Keratinocyte (primary cell): ENCODE data around the gene ATL3. TPM values are rescaled to one million over a fixed set of nuclear protein-coding genes. Genes with fewer than 3 reads are reported as not detected.

ENCODE experiments used
- DNase-seq: peaks from one replicate; pipeline ENCODE4 v3.0.0-alpha.2; 2011; ENCODE audit warnings: low read depth, missing footprints, low spot score
- FAIRE-seq: peaks from 2 replicates; lab custom pipeline; 2011; peaks lifted over from hg19 to GRCh38; lab: Jason Lieb, UNC
- H2AFZ ChIP-seq: 2 replicates; pipeline ENCODE4 v1.6.0; 2012; ENCODE audit warnings: low read length, control low read depth, inconsistent platforms; ENCODE audit not compliant: control insufficient read depth
- H3K27ac ChIP-seq: 2 replicates; pipeline ENCODE4 v1.5.1; 2011; ENCODE audit warnings: low read length; ENCODE audit not compliant: control insufficient read depth, insufficient read depth
- H3K27me3 ChIP-seq: 3 replicates; pipeline ENCODE4 v1.6.0; 2011; ENCODE audit warnings: low read length; ENCODE audit not compliant: control insufficient read depth, insufficient read depth; ENCODE audit errors: extremely low read depth
- H3K36me3 ChIP-seq, 2 experiments: 2 replicates in 1 of 2; 3 replicates in 1 of 2; pipeline ENCODE4 v1.5.1; 2011; ENCODE audit warnings: low read length in 2 of 2, mild to moderate bottlenecking in 1 of 2; ENCODE audit not compliant: control insufficient read depth in 2 of 2, insufficient read depth in 2 of 2; ENCODE audit errors: extremely low read depth in 1 of 2
- H3K4me1 ChIP-seq: 3 replicates; pipeline ENCODE4 v1.5.1; 2011; ENCODE audit warnings: low read length; ENCODE audit not compliant: control insufficient read depth, insufficient read depth; ENCODE audit errors: extremely low read depth
- H3K4me2 ChIP-seq: 3 replicates; pipeline ENCODE4 v1.6.0; 2011; ENCODE audit warnings: low read depth, low read length; ENCODE audit not compliant: control insufficient read depth, insufficient read depth; ENCODE audit errors: extremely low read depth
- H3K4me3 ChIP-seq, 3 experiments: fragments of 200-600 bp in 1 of 3; sonication (generic) in 1 of 3; 2 replicates in 2 of 3; 3 replicates in 1 of 3; pipeline ENCODE4 v1.5.1; 2011 to 2016; ENCODE audit warnings: low read length in 3 of 3, mild to moderate bottlenecking in 3 of 3, control low read depth in 2 of 3, inconsistent platforms in 1 of 3, low read depth in 1 of 3, mixed read lengths in 1 of 3, mixed run types in 1 of 3, moderate library complexity in 1 of 3; ENCODE audit not compliant: control insufficient read depth in 2 of 3, insufficient read depth in 2 of 3; ENCODE audit errors: extremely low read depth in 1 of 3
- H3K79me2 ChIP-seq: 2 replicates; pipeline ENCODE4 v1.6.0; 2012; ENCODE audit warnings: low read length; ENCODE audit not compliant: control insufficient read depth, insufficient read depth
- H3K9ac ChIP-seq: 3 replicates; pipeline ENCODE4 v1.6.0; 2011; ENCODE audit warnings: low read length; ENCODE audit not compliant: control insufficient read depth, insufficient read depth; ENCODE audit errors: extremely low read depth
- H3K9me1 ChIP-seq: 3 replicates; pipeline ENCODE4 v1.6.0; 2011; ENCODE audit warnings: low read length; ENCODE audit not compliant: control insufficient read depth, insufficient read depth; ENCODE audit errors: extremely low read depth
- H3K9me3 ChIP-seq: 2 replicates; pipeline ENCODE4 v1.5.1; 2012; ENCODE audit warnings: low read depth, low read length; ENCODE audit not compliant: control insufficient read depth
- H4K20me1 ChIP-seq: 3 replicates; pipeline ENCODE4 v1.6.0; 2011; ENCODE audit warnings: low read length; ENCODE audit not compliant: control insufficient read depth, insufficient read depth; ENCODE audit errors: extremely low read depth
- EZH2 ChIP-seq: IDR thresholded peaks from one replicate; pipeline ENCODE4 v1.6.1; 2012; ENCODE audit warnings: inconsistent platforms, mild to moderate bottlenecking, low read length, moderate library complexity
- dilution Hi-C: fragments of 300-500 bp; cut with MboI; formaldehyde crosslinking; loops from one replicate; pipeline ENCODE4 v1.7.0; 2020; ENCODE audit warnings: low sequenced_read_pairs; ENCODE audit not compliant: extremely low pct_ligation_motif_present
- polyA plus RNA-seq, 5 experiments: library from polyadenylated mRNA; depleted of rRNA in 3 of 5; stranded (reverse) in 3 of 5; stranded (forward) in 1 of 5; unstranded in 1 of 5; fragments of >200 nt; gene quantifications; 1 replicate in 1 of 5; 2 replicates in 3 of 5; 3 replicates in 1 of 5; pipeline versions ENCODE4 v1.2.1 to v1.2.3, GENCODE V29; 2011 to 2012; ENCODE audit warnings: missing spikeins in 2 of 5, low read depth in 1 of 5, low replicate concordance in 1 of 5
- TF ChIP-seq, protein P1 (sequence below), 3 experiments: IDR thresholded peaks in 1 of 3; conservative IDR thresholded peaks in 1 of 3; optimal IDR thresholded peaks in 1 of 3; 2 replicates in 2 of 3; 3 replicates in 1 of 3; pipeline versions ENCODE3 to v1.5.1; 2011; ENCODE audit warnings: low read length in 3 of 3, mild to moderate bottlenecking in 3 of 3, moderate library complexity in 2 of 3, control low read depth in 1 of 3, inconsistent platforms in 1 of 3; ENCODE audit not compliant: insufficient read depth in 2 of 3; ENCODE audit errors: extremely low read depth in 1 of 3

ATL3 gene
- polyA plus RNA-seq, 1 donor (not counting 4 experiments of a cell fraction or from before 2014, with no cell fraction given) = 36.5 TPM

DNA sequence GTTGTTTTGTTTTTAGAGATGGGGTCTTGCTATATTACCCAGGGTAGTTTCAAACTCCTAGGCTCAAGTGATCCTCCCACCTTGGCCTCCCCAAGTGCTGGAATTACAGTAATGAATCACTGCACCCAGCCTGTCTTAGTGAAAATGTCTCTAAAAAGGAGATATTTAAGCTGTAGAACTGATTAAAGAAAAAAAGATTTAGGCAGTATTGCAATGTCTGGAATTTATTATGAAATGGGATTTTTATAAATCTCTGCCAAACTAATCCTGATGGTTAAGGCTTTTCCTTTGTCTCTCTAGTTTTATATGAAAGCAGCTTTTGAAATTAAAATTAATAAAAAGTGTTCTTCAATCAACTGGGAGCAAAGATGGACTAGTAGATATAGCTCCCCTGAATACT lies 59.0 kb downstream of the ATL3 start:
- dilution Hi-C loops = no loop called here
- Histone ChIP-seq H3K9ac (no peak overlapping the region), H3K27me3 (peaks cover 9% of the 10 kb centered on the region), H4K20me1 (no peaks in the 10 kb centered on the region), H3K79me2 (no peaks in the 10 kb centered on the region), H3K9me3 (no peaks in the 10 kb centered on the region), H3K27ac (no peak overlapping the region), H3K4me1 (no peaks in the 10 kb centered on the region), H2AFZ (no peak overlapping the region), H3K36me3 (no peaks in the 10 kb centered on the region), H3K9me1 (no peaks in the 10 kb centered on the region), H3K4me2 (no peak overlapping the region), H3K4me3 (no peak overlapping the region)
- no peak for TF ChIP-seq EZH2
- TF ChIP-seq, protein P1, sequence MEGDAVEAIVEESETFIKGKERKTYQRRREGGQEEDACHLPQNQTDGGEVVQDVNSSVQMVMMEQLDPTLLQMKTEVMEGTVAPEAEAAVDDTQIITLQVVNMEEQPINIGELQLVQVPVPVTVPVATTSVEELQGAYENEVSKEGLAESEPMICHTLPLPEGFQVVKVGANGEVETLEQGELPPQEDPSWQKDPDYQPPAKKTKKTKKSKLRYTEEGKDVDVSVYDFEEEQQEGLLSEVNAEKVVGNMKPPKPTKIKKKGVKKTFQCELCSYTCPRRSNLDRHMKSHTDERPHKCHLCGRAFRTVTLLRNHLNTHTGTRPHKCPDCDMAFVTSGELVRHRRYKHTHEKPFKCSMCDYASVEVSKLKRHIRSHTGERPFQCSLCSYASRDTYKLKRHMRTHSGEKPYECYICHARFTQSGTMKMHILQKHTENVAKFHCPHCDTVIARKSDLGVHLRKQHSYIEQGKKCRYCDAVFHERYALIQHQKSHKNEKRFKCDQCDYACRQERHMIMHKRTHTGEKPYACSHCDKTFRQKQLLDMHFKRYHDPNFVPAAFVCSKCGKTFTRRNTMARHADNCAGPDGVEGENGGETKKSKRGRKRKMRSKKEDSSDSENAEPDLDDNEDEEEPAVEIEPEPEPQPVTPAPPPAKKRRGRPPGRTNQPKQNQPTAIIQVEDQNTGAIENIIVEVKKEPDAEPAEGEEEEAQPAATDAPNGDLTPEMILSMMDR (optimal IDR thresholded peaks at IDR 0.05 in 1 of 3, IDR thresholded peaks at IDR 0.05 in 1 of 3, conservative IDR thresholded peaks at IDR 0.05 in 1 of 3; ENCODE audit: extremely low read depth in 1 of 3, insufficient read depth in 2 of 3, low read length in 3 of 3) = no peak
- FAIRE-seq = no peak
- DNase-seq = no peak

GRCh38 chr11:63611395-63611747 lies 59.8 kb downstream of the ATL3 start:
- H3K9me1 ChIP-seq = no peaks in the 10 kb centered on the region
- no peak overlapping the region for H3K27ac ChIP-seq
- DNase-seq (no peak), FAIRE-seq (no peak)
- H3K4me3 ChIP-seq = no peak overlapping the region
- no peaks in the 10 kb centered on the region for H4K20me1 ChIP-seq
- H3K4me1 ChIP-seq = no peaks in the 10 kb centered on the region
- peaks cover 9% of the 10 kb centered on the region for H3K27me3 ChIP-seq
- TF ChIP-seq EZH2 = no peak
- TF ChIP-seq, protein P1 (optimal IDR thresholded peaks at IDR 0.05 in 1 of 3, IDR thresholded peaks at IDR 0.05 in 1 of 3, conservative IDR thresholded peaks at IDR 0.05 in 1 of 3; ENCODE audit: extremely low read depth in 1 of 3, insufficient read depth in 2 of 3, low read length in 3 of 3) = no peak
- H3K79me2 ChIP-seq = no peaks in the 10 kb centered on the region
- no peak overlapping the region for H2AFZ ChIP-seq
- H3K4me2 ChIP-seq = no peak overlapping the region
- H3K9me3 ChIP-seq = no peaks in the 10 kb centered on the region
- H3K9ac ChIP-seq = no peak overlapping the region
- dilution Hi-C loops = no loop called here
- H3K36me3 ChIP-seq = no peaks in the 10 kb centered on the region
